HG03432 (cell line): Measurements from ENCODE around the gene KLHL21.

Source experiments
- ATAC-seq: cut with Tn5 transposase; IDR thresholded peaks from one replicate; pipeline ENCODE4 v1.9.1; 2021; ENCODE audit warnings: mild to moderate bottlenecking, moderate library complexity; ENCODE audit not compliant: unreplicated experiment

Gene KLHL21

GRCh38 chr1:6625584-6626149, 23.0 kb upstream of the KLHL21 start:
- peak; percentile 8 for ATAC-seq

DNA sequence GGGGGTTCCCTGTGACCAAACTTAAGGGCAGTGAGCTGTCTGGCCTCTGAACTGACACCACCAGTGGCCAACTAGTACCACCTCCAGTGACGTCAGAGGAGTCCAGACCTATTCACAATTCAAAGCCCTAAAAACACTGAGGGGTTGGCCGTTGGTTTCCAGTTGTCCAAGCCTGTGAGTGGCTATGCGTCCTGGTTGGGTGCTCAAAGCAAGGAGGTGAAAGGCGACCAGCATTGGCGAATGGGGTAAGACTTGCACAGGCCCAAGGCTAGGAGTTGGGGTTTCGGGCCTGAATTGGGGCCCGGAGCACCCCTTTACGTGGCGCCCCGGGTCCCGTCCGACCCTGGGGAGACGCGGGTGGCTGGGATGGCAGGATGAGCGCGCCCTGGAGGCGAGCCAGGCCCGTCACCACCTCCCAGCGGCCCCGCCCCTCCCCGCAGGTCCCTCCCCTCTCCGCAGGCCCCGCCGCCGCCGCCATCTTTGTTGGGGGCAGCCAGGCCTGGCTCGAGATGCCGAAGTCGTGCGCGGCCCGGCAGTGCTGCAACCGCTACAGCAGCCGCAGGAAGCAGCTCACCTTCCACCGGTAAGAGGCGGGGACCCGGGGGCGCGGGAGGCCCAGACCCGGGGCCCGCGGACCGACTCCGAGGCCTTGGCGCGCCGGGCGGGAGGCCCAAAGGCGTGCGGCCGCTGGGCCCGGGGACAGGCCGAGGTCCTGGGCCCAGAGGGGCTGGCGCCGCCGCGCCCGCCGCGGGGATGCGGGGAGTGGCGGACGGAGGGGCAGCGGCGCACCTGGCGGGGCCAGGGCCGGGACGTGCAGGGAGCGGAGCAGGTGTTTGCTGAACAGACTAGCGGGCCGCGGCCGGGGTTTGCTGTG, 22.3 kb upstream of the KLHL21 start, which contains the start of gene THAP3:
THAP3 (plus strand) TSS at position 159 of the 874 bp plus-strand sequence; CDS start at position 510, 351 bp downstream.
- ATAC-seq, result peak; percentile 84

DNA sequence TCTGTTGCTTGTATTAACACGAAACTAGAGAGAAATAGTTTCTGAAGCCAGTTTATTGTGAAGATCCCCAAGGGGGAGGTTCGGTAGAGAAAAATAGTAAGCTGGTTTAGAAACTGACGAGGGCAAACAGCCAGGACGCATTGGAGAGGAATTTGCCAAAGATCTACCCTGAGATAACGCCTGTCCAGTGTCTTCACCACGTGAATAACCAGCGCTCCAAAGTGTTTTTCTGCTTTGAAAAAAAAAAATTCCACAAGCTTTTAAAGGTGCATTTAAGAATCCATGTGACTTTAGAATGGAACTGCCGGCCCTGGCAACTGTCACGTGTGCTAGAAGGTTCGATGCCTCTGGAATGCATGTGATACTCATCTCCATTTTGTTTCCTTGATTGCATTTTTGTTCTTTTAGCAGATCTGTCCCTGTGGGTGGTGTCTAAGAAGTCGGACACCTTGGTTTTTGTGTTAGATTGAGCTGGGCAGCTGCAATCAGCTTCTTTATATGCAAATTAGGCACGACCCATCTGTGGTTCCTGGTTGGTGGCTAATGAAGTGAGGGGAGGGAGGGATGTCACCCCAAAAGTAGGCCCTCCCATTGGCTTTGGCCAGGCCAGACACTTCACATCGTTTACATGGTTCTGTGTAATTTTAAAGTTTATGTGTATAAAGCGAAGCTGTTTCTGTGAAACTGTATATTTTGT, 20.7 kb upstream of the KLHL21 start:
- no peak for ATAC-seq

DNA sequence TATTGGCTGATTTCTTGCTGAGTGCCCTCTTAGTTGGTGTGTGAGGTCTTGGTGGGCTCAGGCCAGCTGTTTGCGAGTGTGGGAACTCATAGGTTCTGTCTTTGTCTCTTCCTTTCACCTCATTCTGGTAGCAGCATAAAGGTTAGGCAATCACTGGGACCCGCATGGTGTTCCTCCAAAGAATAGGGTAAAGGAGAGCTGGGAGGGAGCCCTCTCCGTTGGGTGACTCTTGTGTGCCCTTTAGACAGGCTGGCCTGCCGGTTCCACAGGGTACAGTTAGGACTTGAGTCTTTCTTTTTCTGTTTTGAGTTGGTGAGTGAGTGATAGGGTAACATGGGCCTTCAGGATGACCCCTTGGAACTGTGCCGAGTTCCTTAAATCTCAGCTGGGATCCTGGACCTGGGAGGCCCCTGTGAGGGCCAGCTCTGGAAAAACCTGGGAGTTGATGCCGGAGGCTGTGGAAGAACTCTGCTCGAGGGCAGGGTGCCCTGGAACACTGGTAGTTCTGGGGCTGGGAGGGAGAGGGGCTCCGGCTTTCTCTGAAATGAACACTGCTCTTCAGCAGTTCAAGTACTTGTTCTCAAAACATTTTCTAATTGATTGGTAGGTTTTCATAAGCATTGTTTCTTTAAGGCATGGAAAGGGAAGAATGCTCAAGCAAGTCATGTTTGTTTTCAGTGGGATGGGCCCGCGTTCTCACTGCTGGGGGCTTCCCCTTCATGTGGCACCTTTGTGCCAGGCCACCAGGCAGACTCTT, 19.9 kb upstream of the KLHL21 start:
- no peak for ATAC-seq

DNA sequence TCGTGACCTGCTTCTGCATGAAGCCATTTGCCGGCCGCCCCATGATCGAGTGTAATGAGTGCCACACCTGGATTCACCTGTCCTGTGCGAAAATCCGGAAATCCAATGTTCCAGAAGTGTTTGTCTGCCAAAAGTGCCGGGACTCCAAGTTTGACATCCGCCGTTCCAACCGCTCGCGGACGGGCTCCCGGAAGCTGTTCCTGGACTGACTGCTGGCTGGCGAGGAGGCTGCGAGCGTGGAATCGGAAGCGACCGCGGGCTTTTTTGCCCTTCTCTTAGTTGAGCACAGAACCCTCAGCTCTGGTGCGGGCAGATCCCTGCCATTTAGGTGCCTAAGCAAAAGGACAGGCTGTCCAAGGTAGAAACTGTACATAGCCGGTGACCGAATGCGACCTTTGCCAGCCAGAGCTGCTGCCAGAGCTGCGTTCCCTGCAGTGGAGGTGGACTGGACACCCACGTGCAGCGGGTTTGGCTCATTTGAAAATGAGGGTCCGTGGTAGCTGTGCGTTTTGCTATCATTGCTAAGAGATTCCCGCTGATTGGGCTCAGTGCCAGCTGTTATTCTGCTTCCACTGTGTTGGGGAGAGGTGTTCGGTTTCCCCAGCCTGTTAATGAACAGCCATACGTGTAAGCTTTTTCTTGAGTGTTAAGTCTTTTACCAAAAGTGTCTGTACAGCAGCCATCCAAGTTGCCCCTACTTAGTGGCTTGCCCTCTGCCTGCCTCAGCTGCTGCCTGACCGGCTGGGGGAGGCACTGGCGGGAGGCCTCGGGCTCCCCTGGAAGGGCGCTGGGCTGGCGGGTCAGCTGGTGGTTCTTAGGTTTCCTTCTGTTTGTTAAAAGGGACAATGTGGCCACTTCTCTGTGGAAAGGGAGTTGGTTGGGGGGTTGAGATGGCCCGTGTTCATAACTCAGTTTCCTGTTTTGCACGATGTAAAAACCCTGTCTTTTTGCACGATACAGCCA, 19.0 kb upstream of the KLHL21 start:
- no peak for ATAC-seq

DNA sequence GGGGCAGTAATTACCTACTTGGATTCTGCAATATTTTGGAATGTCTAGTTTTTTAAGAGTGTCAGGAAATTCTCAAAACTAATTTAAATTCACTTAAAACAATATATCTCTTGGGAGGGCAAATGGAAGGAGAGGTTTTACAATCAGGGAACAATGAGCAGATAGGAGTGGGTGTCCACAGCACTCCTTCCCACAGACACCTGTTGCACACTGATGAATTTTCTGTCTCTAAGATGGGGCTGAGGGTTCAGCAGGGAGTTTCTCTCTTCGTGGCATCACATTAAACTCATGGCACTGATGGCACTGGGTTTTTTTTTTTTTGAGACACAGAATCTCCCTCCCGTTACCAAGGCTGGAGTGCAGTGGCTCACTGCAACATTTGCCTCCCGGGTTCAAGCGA, 16.4 kb upstream of the KLHL21 start:
- no peak for ATAC-seq

DNA sequence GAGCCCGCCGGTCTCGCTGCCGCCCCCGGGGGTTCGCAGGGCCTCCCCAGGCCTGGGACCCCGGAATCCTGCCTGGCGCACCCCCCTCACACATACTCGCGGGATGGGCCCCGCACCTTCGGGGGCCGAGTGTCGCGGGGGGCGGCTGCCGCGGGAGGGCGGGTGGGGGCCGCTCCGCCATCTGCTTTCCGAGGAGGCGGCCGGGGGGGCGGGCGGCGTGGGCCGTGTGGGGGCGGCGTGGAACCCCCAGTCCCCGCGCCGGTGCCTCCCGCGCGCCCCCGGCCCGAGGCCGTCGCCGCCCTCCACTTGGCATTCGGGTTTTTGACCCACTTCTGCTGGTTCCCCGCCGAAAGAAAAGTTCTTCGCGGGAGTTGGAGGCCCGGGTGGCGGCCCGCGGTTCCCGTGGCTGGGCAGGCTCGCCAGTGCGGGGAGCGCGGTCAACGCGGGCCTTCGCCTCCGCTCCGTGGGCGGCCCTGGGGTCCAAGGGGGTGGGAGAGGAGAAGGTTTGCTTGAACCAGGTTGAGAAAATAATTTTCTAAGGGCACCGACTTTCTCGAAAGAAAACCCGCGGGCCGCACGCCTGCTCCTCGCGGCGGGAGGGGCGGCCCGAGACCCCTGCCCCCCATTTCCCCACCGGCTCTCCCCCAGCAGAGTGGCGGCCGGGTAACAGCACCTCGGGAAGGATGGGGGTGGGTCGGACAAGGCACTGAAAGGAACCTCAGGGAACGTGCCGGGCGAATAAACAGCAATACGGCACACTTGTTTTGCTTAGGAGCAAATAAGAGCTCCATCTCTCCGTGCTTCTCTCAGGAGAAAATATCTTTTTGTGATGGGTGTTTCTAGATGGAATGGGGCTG, 12.5 kb upstream of the KLHL21 start:
- no peak for ATAC-seq

DNA sequence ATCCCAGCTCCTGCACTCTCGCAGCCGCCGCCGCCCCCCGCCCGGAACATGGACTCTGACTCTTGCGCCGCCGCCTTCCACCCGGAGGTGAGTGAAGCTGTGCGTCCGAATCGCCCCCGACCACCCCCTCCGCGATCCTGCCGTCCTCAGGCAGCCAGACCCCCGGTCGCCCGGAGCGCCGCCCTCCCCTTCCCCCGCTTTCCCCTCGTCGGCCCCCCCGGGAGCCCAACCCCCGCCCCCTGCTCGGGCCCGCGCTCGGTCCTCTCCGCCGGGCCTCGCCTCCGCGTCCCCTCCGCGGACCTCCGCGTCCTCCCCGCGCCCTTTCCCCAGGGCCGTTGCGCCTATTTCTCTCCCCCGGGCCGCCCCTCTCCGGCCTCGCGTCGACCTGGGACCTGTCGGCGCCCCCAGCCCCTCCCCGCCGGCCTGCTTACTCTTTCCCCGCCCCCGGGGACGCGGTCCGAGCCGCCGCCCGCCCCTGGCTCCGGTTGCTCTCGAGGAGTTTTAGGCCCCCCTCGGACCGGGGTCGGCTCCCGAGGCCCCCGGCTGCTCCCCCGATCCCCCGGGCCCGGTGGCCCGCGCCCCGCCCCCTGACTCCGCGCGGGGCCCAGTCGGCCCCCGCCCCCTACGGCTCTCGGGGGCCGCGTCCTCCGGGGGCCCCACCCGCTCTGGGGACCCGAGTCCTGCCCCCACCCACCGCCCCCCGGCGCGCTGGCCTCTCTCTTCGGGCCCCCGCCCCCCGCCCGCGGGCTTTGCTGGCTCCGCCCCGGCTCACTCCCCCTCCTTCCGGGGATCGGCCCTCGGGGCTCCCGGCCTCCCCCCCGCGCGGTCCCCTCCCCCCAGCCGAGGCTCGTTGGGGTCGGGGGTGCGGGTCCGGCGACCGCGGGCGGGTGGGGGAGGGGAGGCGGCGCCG, 11.6 kb upstream of the KLHL21 start:
- no peak for ATAC-seq

DNA sequence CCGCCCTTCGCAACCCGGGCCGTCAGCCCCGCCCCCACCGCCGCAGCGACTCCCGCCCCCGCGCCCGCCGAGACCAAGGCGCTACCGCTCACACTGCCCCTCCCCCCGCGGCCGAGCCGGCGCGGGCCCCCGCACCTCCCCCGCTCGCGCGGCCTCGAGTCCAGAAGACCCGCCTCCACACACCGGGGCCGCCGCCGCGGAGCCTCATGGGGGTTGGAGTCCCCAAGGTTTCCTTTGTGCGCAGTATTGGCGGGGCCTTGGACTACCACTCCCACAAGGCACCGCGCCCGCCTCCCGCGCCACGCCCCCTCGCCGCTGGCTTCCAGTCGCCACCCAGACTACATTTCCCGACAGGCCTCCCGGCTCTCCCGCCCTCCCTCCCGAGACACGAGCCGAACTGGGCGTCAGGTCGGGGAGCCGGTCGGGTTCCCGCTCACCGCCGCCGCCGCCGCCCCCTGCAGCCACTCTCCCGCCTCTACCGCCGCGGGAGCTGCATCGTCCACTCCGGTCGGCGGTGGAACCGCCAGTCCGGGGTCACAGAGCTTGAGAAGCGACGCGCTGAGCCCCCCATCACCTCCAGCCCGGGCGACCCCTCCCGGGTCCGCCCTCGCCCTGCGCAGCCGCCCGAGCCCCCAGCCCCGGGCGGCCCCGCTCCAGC, 10.8 kb upstream of the KLHL21 start, which contains the start of gene PHF13:
PHF13 (plus strand) TSS at position 371 of the 658 bp plus-strand sequence. CDS start 336 bp downstream, outside the sequence.
- ATAC-seq, result peak; percentile 91

- peak; percentile 42 for ATAC-seq
Measured at GRCh38 chr1:6612641-6613360, 10.1 kb upstream of the KLHL21 start.

- ATAC-seq, result no peak
Measured at GRCh38 chr1:6603915-6604558, 1.4 kb upstream of the KLHL21 start.

DNA sequence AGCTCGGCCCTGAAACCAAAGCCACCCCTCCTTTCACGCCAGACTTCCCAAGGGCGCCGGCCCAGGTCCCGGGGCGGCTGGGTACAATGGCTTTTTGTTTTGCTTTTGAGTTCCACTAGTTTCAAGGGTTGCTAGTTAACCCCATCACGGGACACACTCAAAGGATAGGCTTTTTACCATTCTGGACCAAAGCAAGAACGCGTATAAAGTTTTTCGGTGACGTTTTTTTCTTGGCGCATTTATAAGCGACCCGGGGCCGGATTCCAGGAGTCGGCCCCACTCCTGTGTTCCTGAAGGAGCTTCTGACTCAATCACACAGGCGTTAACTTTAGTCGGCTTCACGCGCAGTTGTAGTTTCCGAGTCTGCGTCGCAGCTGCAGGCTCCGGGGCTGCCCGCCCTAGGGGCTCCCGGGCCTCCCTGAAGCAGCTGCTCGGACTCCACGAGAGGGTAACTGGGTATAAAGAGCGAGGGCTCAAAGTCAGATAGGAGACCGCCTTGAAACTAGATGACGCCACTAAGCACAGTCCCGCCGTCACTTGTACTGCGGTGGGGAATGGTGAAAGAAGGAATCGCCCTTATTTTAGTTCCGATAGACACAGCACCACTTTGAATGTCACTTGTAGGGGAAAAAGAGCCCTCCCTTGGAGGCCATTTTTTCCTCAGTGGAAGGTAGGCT, 707 bp upstream of the KLHL21 start:
- ATAC-seq, result peak; percentile 22

GRCh38 chr1:6601923-6602668, 573 bp downstream of the KLHL21 start:
- ATAC-seq, result peak; percentile 37

DNA sequence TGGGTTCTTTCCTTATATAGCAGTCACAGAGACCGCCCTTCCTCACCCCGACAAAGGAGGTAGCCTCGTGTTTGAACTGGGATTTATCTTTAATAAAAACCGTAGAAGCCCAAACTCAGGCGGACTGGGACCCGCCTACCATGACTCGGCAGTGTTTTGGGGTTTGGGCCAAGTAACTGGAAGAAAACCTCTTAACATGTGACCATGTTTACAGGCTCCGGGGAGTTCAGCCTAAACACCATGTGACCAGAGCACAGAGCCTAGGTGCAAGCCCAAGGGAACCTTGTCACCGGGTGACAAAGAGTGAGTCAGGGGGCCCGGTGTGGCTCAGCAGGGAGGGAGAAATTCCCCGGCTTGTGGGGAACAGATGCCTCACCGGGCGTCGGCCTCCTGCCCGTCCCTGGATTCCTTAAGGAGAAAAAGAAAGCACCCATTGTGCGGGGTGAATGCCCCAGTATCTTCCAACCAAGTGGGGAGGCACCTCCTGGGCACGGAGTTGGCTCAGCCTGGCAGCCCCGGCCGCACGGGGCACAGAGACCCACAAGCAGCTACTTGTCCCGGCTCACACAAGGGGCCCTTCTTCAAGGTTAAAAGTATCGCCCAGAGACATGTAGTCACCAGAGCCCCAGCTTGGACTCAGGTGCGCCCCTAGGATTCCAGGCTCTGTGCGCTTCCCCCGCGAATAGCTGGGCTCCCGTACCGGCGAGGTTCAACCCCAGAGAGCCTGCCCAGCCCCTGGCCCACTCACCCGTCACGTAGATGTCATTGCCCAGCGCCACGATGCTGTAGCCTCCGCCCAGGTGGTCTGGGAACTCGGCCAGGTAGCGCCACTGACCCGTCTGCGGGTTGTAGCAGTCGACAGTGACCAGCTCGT, 1.4 kb downstream of the KLHL21 start:
- ATAC-seq, result peak; percentile 28
